ENCODE data around the gene OR2V1. TPM values are rescaled to one million over a fixed set of nuclear protein-coding genes. Genes with fewer than 3 reads are reported as not detected.
"Not testable (repeated sequence)": the region's sequence is repeated elsewhere in the genome, so short reads cannot be mapped to it uniquely, and the experiment has no call there.

The OR2V1 gene
- total RNA-seq, 1 donor from 2014 or later: not detected

GRCh38 chr5:181133083-181133482 is 2.1 kb upstream of the OR2V1 start:
- CTCF ChIA-PET: no interaction called here
- ATAC-seq (ENCODE audit: low read depth) (no peak), DNase-seq (no peak)
- TF ChIP-seq CTCF (IDR thresholded peaks at IDR 0.05): no peak
- intact Hi-C loops (cut with micrococcal nuclease): no loop called here
- Mint-ChIP-seq H3K27ac (no peak overlapping the region), H3K4me3 (no peak overlapping the region), H3K27me3 (peaks cover 34% of the 10 kb centered on the region), H3K4me1 (no peaks in the 10 kb centered on the region), H3K9me3 (peaks cover 2% of the 10 kb centered on the region), H3K36me3 (ENCODE audit: low read depth) (no peaks in the 10 kb centered on the region)
- POLR2A ChIA-PET: interaction anchor here (0.5 kb wide), 1 partner anchor 840 kb away, joined by 5 read pairs; no protein-coding TSS in a partner anchor

DNA sequence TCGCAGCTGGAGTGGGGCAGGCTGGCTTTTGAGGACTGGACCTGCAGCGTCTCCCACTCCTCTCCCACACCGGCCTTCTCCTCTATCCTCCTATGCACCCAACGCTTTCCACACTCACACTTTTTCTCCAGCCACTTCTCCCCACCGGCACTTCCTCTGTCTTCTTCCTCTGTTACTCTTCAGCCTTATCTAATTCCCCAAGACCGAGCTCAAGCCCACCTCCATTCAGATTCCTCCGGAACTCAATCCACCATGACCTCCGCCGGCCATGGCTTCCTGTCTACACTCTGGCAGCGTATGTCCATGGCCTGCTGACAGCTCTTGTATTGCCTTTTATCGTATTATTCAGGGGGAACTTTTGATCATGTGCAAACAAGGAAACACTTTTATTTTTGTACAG is 545 bp upstream of the OR2V1 start:
- no peak for TF ChIP-seq CTCF (IDR thresholded peaks at IDR 0.05)
- H3K4me3 Mint-ChIP-seq: no peak overlapping the region
- ATAC-seq (ENCODE audit: low read depth) (no peak), DNase-seq (no peak)
- ChIA-PET POLR2A (no interaction called here), CTCF (no interaction called here)
- H3K9me3 Mint-ChIP-seq: no peaks in the 10 kb centered on the region
- peaks cover 39% of the 10 kb centered on the region for H3K27me3 Mint-ChIP-seq
- H3K27ac Mint-ChIP-seq: no peak overlapping the region
- intact Hi-C loops (cut with micrococcal nuclease): no loop called here
- H3K36me3 Mint-ChIP-seq (ENCODE audit: low read depth): no peaks in the 10 kb centered on the region
- no peaks in the 10 kb centered on the region for H3K4me1 Mint-ChIP-seq

GRCh38 chr5:181130081-181130480 is 888 bp downstream of the OR2V1 start:
- H3K27ac Mint-ChIP-seq, CTCF ChIA-PET: not testable (repeated sequence)
- H3K27me3 Mint-ChIP-seq: peaks cover 46% of the 10 kb centered on the region

DNA sequence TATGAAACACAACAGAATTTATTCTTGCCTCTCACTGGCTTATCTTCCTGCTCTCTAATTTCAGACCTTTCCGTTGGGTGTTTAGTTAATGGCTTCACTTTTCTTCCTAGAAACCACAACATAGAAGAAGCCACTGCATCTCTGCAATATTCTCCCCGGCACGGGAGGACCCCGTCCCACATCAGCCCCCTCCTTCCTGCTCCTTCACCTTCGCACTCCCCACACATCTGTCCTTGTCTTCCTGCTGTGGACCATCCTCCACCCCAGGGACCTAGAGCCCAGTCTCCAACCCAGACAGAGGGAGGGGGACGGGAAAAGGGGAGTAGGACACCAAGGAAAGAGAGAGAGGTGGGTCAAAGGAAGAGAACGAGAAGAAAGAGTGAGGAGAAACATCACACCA is 1.4 kb downstream of the OR2V1 start:
- Mint-ChIP-seq H3K27me3 (peaks cover 50% of the 10 kb centered on the region), H3K4me3 (no peak overlapping the region), H3K4me1 (no peaks in the 10 kb centered on the region), H3K27ac (no peak overlapping the region), H3K36me3 (ENCODE audit: low read depth) (no peaks in the 10 kb centered on the region), H3K9me3 (no peaks in the 10 kb centered on the region)
- CTCF ChIA-PET: no interaction called here
- POLR2A ChIA-PET: no interaction called here
- TF ChIP-seq CTCF (IDR thresholded peaks at IDR 0.05): no peak
- intact Hi-C loops (cut with micrococcal nuclease): no loop called here
- DNase-seq: no peak
- ATAC-seq (ENCODE audit: low read depth): no peak

More at GRCh38 chr5:181130081-181130480, 888 bp downstream of the OR2V1 start:
- intact Hi-C loops (cut with micrococcal nuclease); POLR2A ChIA-PET; H3K36me3 Mint-ChIP-seq (ENCODE audit: low read depth); H3K4me3 Mint-ChIP-seq; H3K9me3 Mint-ChIP-seq; ATAC-seq (ENCODE audit: low read depth); H3K4me1 Mint-ChIP-seq; DNase-seq: not testable (repeated sequence)

DNA sequence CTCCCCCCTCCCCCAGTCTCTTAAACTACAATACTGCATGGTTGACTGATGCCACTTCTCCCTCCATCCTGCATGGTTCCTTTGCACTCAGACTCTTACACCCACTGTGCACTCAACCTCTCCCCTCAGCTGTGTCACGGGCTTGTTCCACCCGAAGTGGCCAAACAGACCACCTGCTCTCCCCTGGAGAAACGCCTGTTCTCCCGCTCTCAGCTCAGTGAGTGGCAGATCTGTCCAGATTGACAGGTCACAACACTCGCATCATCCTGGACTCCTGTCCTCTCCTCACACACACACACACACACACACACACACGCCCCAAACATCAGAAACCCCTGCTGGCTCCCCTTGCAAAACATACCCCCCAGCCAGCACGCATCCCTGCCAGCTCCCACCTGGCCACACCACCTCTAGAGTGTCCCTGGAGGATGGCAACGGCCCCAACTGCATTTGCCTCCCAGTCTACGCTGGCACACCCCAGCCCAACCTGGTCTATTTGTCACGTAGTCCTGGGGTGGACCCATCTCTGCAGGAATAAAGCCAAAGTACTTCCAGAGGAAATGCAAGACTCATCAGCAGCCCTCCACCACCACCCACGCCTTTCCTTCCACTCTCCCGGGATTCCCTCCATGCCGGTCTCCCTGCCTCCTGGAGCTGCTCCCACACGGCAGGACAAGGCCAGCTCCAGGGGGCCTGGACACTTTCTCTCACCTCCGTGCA is 2.9 kb downstream of the OR2V1 start:
- DNase-seq (no peak), ATAC-seq (ENCODE audit: low read depth) (no peak)
- peaks cover 49% of the 10 kb centered on the region for H3K27me3 Mint-ChIP-seq
- no peaks in the 10 kb centered on the region for H3K9me3 Mint-ChIP-seq
- no peak for TF ChIP-seq CTCF (IDR thresholded peaks at IDR 0.05)
- no peak overlapping the region for H3K4me3 Mint-ChIP-seq
- H3K36me3 Mint-ChIP-seq (ENCODE audit: low read depth): no peaks in the 10 kb centered on the region
- H3K27ac Mint-ChIP-seq: no peak overlapping the region
- no peaks in the 10 kb centered on the region for H3K4me1 Mint-ChIP-seq
- ChIA-PET POLR2A (no interaction called here), CTCF (no interaction called here)
- intact Hi-C loops (cut with micrococcal nuclease): no loop called here

- Mint-ChIP-seq H3K36me3 (ENCODE audit: low read depth) (no peaks in the 10 kb centered on the region), H3K4me1 (no peaks in the 10 kb centered on the region), H3K9me3 (no peaks in the 10 kb centered on the region), H3K27me3 (peaks cover 53% of the 10 kb centered on the region), H3K27ac (no peak overlapping the region), H3K4me3 (no peak overlapping the region)
- POLR2A ChIA-PET: no interaction called here
- intact Hi-C loops (cut with micrococcal nuclease): no loop called here
- CTCF ChIA-PET: no interaction called here
- DNase-seq (no peak), ATAC-seq (ENCODE audit: low read depth) (no peak)
- no peak for TF ChIP-seq CTCF (IDR thresholded peaks at IDR 0.05)
Observed at GRCh38 chr5:181127456-181127855, 3.5 kb downstream of the OR2V1 start.
